Fibroblast of pulmonary artery (primary cell): Measurements from ENCODE around the gene GLIS1.
"Not testable (repeated sequence)": the region's sequence is repeated elsewhere in the genome, so short reads cannot be mapped to it uniquely, and the experiment has no call there.

Experiments
- DNase-seq: peaks from one replicate; pipeline ENCODE4 v3.0.0-alpha.2; 2010; ENCODE audit warnings: low read depth
- H3K4me3 ChIP-seq: replicated peaks from 2 replicates; pipeline ENCODE4 v1.5.1; 2011; ENCODE audit warnings: low read depth, mild to moderate bottlenecking, control low read depth, low read length, moderate library complexity
- TF ChIP-seq, protein P1 (sequence below): IDR thresholded peaks from 2 replicates; pipeline ENCODE4 v1.5.1; 2011; ENCODE audit warnings: mild to moderate bottlenecking, control low read depth, low read length, inconsistent platforms; ENCODE audit errors: missing control alignments

GLIS1 gene

DNA sequence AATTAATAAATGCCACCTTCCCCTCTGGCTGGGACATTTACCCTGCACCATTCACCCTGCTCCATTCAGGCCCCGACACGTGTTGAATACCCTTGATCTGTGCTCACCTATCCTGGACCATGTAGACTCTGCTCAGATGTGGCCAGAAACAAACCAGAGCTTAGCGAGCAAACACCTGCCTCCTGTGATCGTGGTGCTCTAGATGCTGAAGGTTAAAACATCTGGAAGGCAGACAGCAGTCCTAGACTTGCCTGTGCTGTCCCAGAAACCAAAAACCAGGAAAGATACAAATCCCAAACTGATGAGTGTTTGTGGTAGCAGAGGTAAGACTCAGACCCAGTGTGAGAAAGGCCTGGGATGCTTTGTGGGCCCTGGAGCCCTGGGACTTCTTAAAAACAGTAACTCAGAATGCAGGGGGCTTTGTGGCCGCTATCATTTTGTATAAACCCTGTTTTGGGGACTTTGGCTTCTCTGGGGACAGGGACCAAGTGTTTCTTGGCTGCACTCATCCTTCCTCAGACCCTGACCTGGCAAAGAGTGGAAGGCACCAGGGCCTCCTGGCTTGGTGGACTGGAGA is 180.1 kb downstream of the GLIS1 start:
- TF ChIP-seq, protein P1, sequence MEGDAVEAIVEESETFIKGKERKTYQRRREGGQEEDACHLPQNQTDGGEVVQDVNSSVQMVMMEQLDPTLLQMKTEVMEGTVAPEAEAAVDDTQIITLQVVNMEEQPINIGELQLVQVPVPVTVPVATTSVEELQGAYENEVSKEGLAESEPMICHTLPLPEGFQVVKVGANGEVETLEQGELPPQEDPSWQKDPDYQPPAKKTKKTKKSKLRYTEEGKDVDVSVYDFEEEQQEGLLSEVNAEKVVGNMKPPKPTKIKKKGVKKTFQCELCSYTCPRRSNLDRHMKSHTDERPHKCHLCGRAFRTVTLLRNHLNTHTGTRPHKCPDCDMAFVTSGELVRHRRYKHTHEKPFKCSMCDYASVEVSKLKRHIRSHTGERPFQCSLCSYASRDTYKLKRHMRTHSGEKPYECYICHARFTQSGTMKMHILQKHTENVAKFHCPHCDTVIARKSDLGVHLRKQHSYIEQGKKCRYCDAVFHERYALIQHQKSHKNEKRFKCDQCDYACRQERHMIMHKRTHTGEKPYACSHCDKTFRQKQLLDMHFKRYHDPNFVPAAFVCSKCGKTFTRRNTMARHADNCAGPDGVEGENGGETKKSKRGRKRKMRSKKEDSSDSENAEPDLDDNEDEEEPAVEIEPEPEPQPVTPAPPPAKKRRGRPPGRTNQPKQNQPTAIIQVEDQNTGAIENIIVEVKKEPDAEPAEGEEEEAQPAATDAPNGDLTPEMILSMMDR: no peak
- H3K4me3 ChIP-seq: no peak overlapping the region
- no peak for DNase-seq

GRCh38 chr1:53557830-53558738 is 180.9 kb downstream of the GLIS1 start:
- no peak overlapping the region for H3K4me3 ChIP-seq
- TF ChIP-seq, protein P1: no peak
- no peak for DNase-seq

- no peak overlapping the region for H3K4me3 ChIP-seq
- no peak for DNase-seq
- TF ChIP-seq, protein P1: no peak
These were observed 181.6 kb downstream of the GLIS1 start for GRCh38 chr1:53557369-53557768.

- no peak for DNase-seq
- TF ChIP-seq, protein P1: no peak
- H3K4me3 ChIP-seq: no peak overlapping the region
These were observed 182.2 kb downstream of the GLIS1 start for GRCh38 chr1:53556657-53557227.

DNA sequence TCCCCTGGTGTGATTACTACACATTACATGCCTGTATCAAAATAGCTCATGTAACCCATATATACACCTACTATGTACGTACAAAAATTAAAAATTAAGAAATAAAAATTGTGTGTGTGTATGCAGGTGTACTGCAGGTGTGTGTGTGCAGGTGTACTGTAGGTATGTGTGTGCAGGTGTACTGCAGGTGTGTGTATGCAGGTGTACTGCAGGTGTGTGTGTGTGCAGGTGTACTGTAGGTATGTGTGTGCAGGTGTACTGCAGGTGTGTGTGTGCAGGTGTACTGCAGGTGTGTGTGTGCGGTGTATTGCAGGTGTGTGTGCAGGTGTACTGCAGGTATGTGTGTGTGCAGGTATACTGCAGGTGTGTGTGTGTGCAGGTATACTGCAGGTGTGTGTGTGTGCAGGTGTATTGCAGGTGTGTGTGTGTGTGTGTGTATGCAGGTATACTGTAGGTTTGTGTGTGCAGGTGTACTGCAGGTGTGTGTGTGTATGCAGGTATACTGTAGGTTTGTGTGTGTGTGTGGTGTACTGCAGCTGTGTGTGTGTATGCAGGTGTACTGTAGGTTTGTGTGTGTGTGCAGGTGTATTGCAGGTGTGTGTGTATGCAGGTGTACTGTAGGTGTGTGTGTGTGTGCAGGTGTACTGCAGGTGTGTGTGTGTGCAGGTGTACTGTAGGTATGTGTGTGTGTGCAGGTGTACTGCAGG is 183.2 kb downstream of the GLIS1 start:
- not testable (repeated sequence) for H3K4me3 ChIP-seq, DNase-seq

DNA sequence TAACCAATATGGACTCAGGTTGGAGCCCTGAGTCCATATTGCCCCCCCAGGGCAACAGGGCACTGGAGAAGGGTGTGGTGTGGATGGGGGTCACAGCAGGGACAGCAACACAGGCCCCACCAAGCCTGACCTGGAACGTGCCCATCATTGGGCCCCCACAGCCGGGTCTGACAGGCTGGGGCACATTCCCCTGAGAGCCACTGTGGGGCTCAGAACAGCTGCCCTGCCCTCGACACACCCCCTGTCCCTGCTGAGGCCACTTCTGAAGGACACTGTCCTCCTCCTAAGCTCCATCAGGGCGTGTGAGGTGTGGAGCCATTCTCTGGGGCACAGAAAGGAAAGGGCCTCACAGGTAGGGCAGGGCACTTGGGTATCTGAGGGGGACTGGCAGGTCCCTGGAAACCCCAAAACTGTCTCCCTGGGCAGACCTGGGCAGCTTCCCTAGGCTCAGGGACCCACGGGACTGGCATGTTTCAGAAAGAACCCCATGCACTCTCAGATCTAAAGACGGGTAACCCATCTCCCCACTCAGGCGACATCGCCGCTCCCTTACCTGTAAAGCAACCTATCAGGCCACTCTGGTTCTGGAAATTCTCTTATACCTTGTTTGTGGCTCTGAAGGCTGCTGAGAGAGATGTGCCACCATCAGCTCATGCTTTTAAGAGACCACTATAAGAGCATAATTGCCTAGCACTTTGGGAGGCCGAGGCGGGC is 184.2 kb downstream of the GLIS1 start:
- TF ChIP-seq, protein P1: no peak
- H3K4me3 ChIP-seq: no peak overlapping the region
- no peak for DNase-seq
